Osteocyte (in vitro differentiated cells): Measurements from ENCODE around the gene PSMB5. TPM values are rescaled to one million over a fixed set of nuclear protein-coding genes. Genes with fewer than 3 reads are reported as not detected.

Experiments used
- DNase-seq: peaks from one replicate; pipeline ENCODE4 v3.0.0; 2021; ENCODE audit warnings: mixed read lengths; ENCODE audit not compliant: unreplicated experiment; ENCODE audit errors: extremely low spot score
- H3K27ac Mint-ChIP-seq: one replicate; pipeline ENCODE4 v1.8.0; 2021; ENCODE audit warnings: mild to moderate bottlenecking, mixed read lengths; ENCODE audit not compliant: unreplicated experiment
- H3K27me3 Mint-ChIP-seq: one replicate; pipeline ENCODE4 v1.8.0; 2021; ENCODE audit warnings: mixed read lengths; ENCODE audit not compliant: unreplicated experiment
- H3K36me3 Mint-ChIP-seq: one replicate; pipeline ENCODE4 v1.8.0; 2021; ENCODE audit warnings: mixed read lengths; ENCODE audit not compliant: unreplicated experiment
- H3K4me1 Mint-ChIP-seq: one replicate; pipeline ENCODE4 v1.8.0; 2021; ENCODE audit warnings: mixed read lengths; ENCODE audit not compliant: unreplicated experiment
- H3K4me3 Mint-ChIP-seq: one replicate; pipeline ENCODE4 v1.8.0; 2021; ENCODE audit warnings: mild to moderate bottlenecking, moderate library complexity, mixed read lengths; ENCODE audit not compliant: unreplicated experiment
- H3K9me3 Mint-ChIP-seq: one replicate; pipeline ENCODE4 v1.8.0; 2021; ENCODE audit warnings: mixed read lengths; ENCODE audit not compliant: unreplicated experiment
- CTCF ChIP-seq: fragments of 200-600 bp; sonication (generic); IDR thresholded peaks from 2 replicates; pipeline ENCODE4 v1.5.0; 2021; ENCODE audit warnings: antibody characterized with exemption, mild to moderate bottlenecking, moderate library complexity
- total RNA-seq: library from RNA; stranded (reverse); gene quantifications from 2 replicates; pipeline ENCODE4 v1.2.1, GENCODE V29; 2021

The PSMB5 gene
- total RNA-seq, 1 donor from 2014 or later = 147 TPM

DNA sequence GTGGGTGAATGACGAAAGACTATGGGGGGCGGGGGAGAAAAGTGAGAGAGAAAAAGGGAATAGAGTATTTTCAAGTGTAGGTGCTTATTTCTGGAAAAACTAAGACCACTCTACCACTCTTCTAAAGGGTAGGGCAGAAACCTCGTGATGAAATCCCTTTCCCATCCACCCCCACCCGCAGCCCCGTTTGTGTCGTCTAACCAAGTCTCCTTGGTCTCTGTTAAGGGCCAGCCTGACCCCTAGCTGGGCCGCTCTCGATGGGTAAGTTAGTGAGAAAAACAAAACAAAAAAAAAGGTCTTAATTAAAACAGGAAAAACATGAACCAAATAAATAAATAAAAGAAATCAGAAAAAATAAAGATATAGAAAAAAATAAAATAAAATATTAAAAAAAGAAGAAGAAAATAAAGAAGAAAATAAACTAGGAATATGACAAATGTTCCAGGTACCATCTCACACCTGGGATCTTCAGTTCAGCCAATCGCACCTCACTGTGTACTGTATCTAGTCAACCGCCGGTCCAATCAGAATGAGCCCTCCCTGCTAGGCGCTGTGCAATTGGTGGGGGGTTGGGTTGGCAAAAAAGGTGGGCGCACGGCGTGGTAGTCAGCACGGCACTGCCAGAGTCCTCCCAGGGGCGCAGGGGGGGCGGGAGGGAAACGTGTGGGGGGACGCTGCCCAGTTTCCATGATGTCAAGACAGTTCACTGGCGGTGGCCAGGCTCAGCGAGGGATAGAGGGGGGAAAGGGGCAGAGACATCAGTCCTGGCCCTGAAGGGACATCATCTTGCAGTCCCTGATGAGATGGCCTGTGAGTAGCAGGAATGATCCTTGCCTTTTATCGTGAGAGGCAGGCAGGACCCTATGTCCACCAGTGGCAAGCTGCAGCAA is 32.4 kb upstream of the PSMB5 start:
- Mint-ChIP-seq H3K4me1 (peaks cover 52% of the 10 kb centered on the region), H3K9me3 (no peaks in the 10 kb centered on the region), H3K27me3 (no peaks in the 10 kb centered on the region), H3K4me3 (no peak overlapping the region), H3K36me3 (peaks cover 34% of the 10 kb centered on the region), H3K27ac (no peak overlapping the region)
- no peak for TF ChIP-seq CTCF
- DNase-seq = peak; percentile 65

DNA sequence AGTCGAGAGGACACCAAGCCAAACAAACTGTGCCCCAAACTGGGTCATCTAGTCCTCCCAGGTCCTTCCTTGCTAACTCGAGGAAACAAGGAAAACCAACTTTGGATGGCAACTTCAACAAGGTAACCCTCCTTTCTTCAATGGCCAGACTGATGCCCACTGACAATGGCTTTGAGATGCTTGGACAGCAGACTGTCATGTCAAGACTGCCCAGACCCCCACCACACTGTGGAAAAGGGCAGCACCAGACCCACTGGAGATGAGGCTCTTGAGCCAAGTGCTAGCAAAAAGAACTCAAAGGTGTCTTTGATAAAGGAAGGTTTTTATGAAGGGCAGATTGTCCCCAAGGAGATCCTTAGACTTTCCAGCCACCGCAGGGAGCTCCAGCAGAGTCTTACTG is 31.7 kb upstream of the PSMB5 start:
- no peak for TF ChIP-seq CTCF
- Mint-ChIP-seq H3K36me3 (peaks cover 35% of the 10 kb centered on the region), H3K27ac (no peak overlapping the region), H3K4me1 (peaks cover 48% of the 10 kb centered on the region), H3K27me3 (no peaks in the 10 kb centered on the region), H3K9me3 (no peaks in the 10 kb centered on the region), H3K4me3 (no peak overlapping the region)
- DNase-seq = peak; percentile 42

DNA sequence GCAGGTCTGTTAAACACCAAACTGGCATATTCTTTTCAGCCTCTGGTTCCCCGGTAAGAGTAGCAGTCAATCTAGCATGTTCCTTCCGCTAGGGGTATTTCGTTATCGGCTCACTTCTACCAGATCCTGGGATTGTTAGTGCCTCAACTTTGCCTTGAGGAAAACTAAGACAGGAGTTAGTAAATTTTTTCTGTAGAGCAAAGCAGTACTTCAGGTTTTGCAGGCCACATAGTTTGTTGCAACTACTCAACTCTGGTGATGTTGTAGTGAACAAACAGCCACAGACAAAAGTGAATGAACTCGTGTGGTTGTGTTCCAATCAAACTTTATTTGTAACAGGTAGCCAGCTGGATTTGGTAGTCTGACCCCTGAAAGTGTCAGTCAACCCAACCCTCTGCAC is 28.9 kb upstream of the PSMB5 start:
- no peaks in the 10 kb centered on the region for H3K27me3 Mint-ChIP-seq
- H3K4me1 Mint-ChIP-seq = peaks cover 33% of the 10 kb centered on the region
- no peak for DNase-seq
- peaks cover 38% of the 10 kb centered on the region for H3K36me3 Mint-ChIP-seq
- H3K4me3 Mint-ChIP-seq = no peak overlapping the region
- H3K9me3 Mint-ChIP-seq = no peaks in the 10 kb centered on the region
- H3K27ac Mint-ChIP-seq = no peak overlapping the region
- TF ChIP-seq CTCF = no peak

DNA sequence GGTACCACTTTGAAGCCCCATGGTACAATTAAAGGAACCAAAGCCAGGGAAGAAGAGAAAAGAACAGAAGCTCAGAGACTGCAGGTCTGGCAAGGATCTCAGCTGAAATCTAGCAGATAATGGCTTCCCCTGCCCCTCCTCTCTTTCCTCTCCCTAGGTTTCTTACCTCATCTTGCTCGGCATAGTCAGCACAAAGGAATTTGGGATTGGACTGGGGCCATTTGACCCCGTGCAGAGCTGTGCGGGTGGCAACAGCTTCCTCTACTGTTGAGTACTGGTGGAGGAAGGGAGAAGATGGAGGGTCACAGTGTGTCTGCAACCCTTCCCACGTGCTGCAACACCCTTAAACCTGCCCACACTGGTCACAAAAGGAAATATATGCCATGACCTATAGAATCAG is 27.3 kb upstream of the PSMB5 start:
- H3K27me3 Mint-ChIP-seq = no peaks in the 10 kb centered on the region
- H3K9me3 Mint-ChIP-seq = no peaks in the 10 kb centered on the region
- H3K4me3 Mint-ChIP-seq = peak overlapping the region; percentile 18
- peaks cover 37% of the 10 kb centered on the region for H3K36me3 Mint-ChIP-seq
- no peak for DNase-seq
- H3K27ac Mint-ChIP-seq = peak overlapping the region; percentile 70
- no peak for TF ChIP-seq CTCF
- H3K4me1 Mint-ChIP-seq = peaks cover 35% of the 10 kb centered on the region

GRCh38 chr14:23060536-23061260 is 26.0 kb upstream of the PSMB5 start:
- Mint-ChIP-seq H3K36me3 (peaks cover 34% of the 10 kb centered on the region), H3K4me3 (no peak overlapping the region), H3K27ac (no peak overlapping the region), H3K4me1 (peaks cover 45% of the 10 kb centered on the region), H3K9me3 (no peaks in the 10 kb centered on the region), H3K27me3 (no peaks in the 10 kb centered on the region)
- DNase-seq = no peak
- no peak for TF ChIP-seq CTCF
